OCI-LY3 (cell line): ENCODE data around the gene MAML2.

Source experiments
- H2AFZ ChIP-seq: fragments of 200-600, 300-600 bp; shearing (Covaris generic); 2 replicates; pipeline ENCODE4 v1.6.0; 2014; ENCODE audit warnings: antibody characterized with exemption, low read depth, low read length
- H3K27ac ChIP-seq: fragments of 200-600, 300-600 bp; sonication (generic); 2 replicates; pipeline ENCODE4 v1.5.1; 2014; ENCODE audit warnings: mild to moderate bottlenecking, low read length, moderate library complexity, mixed read lengths
- H3K27me3 ChIP-seq: fragments of 200-600, 300-600 bp; sonication (generic); 2 replicates; pipeline ENCODE4 v1.6.1; 2014; ENCODE audit warnings: low read depth, low read length, mixed read lengths
- H3K36me3 ChIP-seq: fragments of 200-600, 300-600 bp; sonication (generic); replicated peaks from 2 replicates; pipeline ENCODE3; 2014; ENCODE audit warnings: low read depth, low read length, mixed read lengths
- H3K4me1 ChIP-seq: fragments of 300-600, 200-600 bp; sonication (generic); 2 replicates; pipeline ENCODE4 v1.6.1; 2014; ENCODE audit warnings: low read length, mixed read lengths
- H3K4me2 ChIP-seq: fragments of 200-600, 300-600 bp; sonication (generic); 2 replicates; pipeline ENCODE4 v1.6.1; 2014; ENCODE audit warnings: low read length, mixed read lengths
- H3K4me3 ChIP-seq: fragments of 300-600, 200-600 bp; sonication (generic); 2 replicates; pipeline ENCODE4 v1.5.1; 2014; ENCODE audit warnings: antibody characterized with exemption, mild to moderate bottlenecking, low read length, moderate library complexity
- H3K79me2 ChIP-seq: fragments of 300-600, 200-600 bp; shearing (Covaris generic); 2 replicates; pipeline ENCODE4 v1.6.1; 2014; ENCODE audit warnings: mild to moderate bottlenecking, low read length, mixed read lengths
- H3K9ac ChIP-seq: fragments of 300-600, 200-600 bp; shearing (Covaris generic); 2 replicates; pipeline ENCODE4 v1.6.0; 2014; ENCODE audit warnings: mild to moderate bottlenecking, low read length, moderate library complexity
- H3K9me3 ChIP-seq: fragments of 200-600, 300-600 bp; shearing (Covaris generic); 2 replicates; pipeline ENCODE4 v1.6.1; 2014; ENCODE audit warnings: low read length, mixed read lengths; ENCODE audit not compliant: insufficient read depth
- H4K20me1 ChIP-seq: fragments of 200-600, 300-600 bp; sonication (generic); 2 replicates; pipeline ENCODE4 v1.6.1; 2016; ENCODE audit warnings: low read length, mixed read lengths; ENCODE audit not compliant: insufficient read depth
- EZH2phosphoT487 ChIP-seq: fragments of 200-600 bp; shearing (Covaris generic); IDR thresholded peaks from 2 replicates; pipeline ENCODE4 v1.6.1; 2018; ENCODE audit warnings: antibody characterized with exemption, mixed run types, low read depth
- TF ChIP-seq, protein P1 (sequence below): fragments of 200-600, 300-600 bp; sonication (generic); IDR thresholded peaks from 2 replicates; pipeline ENCODE4 v1.5.1; 2014; ENCODE audit warnings: antibody characterized with exemption, low read length, low read depth

MAML2 gene

DNA sequence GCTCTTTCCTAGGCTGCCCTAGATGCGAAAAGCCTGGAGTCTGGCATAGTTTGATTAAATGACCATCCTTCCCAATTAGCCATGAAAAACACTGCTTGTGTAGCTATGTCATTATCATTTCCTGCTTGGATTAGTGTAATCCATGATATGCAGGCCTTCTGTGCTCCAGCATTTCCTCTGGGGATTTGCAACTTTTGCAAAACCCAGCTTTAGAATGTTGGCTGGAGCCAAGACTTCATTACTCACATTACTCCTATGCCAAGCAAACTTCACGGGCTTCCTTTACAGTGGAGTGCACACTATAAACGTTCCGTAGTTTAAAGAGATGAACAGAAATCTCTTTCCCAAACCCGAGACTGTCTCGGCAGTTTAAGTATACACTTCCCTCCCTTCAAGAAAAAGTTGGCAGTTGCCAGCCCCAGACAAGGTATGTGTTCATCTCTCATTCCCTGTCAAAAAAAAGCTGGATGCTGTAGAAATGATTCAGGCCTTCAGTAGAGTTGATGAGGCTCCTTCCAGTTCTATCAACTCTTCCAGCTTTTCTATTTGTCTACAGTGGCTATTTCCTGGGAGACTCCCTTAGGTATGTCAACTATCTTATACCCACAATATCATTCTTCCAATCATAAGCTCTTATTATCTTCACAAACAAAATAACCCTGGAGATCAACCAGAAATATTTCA lies 180.0 kb downstream of the MAML2 start:
- no peaks in the 10 kb centered on the region for H3K79me2 ChIP-seq
- H3K4me2 ChIP-seq: no peak overlapping the region
- no peak overlapping the region for H3K27ac ChIP-seq
- H3K27me3 ChIP-seq: no peaks in the 10 kb centered on the region
- peaks cover under 1% of the 10 kb centered on the region; the same call in 1 of the 2 replicates for H3K4me1 ChIP-seq
- H3K9ac ChIP-seq: no peak overlapping the region
- no peak overlapping the region for H2AFZ ChIP-seq
- no peak overlapping the region for H3K4me3 ChIP-seq
- no peaks in the 10 kb centered on the region for H4K20me1 ChIP-seq
- H3K9me3 ChIP-seq: no peaks in the 10 kb centered on the region
- no peaks in the 10 kb centered on the region for H3K36me3 ChIP-seq
- TF ChIP-seq EZH2phosphoT487: no peak
- TF ChIP-seq, protein P1, sequence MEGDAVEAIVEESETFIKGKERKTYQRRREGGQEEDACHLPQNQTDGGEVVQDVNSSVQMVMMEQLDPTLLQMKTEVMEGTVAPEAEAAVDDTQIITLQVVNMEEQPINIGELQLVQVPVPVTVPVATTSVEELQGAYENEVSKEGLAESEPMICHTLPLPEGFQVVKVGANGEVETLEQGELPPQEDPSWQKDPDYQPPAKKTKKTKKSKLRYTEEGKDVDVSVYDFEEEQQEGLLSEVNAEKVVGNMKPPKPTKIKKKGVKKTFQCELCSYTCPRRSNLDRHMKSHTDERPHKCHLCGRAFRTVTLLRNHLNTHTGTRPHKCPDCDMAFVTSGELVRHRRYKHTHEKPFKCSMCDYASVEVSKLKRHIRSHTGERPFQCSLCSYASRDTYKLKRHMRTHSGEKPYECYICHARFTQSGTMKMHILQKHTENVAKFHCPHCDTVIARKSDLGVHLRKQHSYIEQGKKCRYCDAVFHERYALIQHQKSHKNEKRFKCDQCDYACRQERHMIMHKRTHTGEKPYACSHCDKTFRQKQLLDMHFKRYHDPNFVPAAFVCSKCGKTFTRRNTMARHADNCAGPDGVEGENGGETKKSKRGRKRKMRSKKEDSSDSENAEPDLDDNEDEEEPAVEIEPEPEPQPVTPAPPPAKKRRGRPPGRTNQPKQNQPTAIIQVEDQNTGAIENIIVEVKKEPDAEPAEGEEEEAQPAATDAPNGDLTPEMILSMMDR: no peak

DNA sequence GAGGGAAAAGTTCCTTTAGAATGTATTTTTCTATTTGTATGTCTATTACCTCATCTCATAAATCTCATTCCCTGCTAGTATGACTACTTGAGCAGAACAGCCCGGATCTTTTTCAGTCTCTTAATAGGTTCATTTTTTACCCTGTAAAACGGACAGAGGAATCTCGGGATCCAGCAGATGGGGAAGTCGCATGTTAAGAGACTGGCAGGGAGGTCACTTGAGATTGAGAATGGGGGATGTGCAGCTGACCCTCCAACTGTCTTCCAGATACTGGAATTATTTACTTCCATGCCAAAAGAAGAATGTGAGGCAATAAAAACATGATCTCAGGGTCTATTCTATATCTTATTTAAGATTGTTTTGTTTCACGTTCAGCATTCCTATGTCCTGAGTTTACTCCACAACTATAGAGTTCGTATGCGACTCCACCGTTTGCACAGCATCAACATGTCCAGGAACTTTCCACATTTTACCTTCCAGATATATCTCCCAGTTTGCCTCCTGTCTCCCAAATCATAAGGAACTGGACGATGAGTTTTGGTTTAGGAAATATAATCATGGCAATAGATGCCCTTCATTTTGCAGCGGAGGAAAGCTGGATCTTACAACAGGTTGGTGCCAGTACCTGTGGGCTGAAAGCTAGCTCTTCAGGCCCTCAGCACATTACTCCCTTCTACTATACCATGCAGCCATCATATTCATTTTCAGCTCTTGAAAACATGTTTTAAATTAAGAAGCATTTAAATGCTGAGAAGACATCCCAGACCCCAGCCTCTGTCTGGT lies 181.5 kb downstream of the MAML2 start:
- H3K4me1 ChIP-seq: peaks cover 15% of the 10 kb centered on the region
- H2AFZ ChIP-seq: no peak overlapping the region
- H3K27ac ChIP-seq: no peak overlapping the region

DNA sequence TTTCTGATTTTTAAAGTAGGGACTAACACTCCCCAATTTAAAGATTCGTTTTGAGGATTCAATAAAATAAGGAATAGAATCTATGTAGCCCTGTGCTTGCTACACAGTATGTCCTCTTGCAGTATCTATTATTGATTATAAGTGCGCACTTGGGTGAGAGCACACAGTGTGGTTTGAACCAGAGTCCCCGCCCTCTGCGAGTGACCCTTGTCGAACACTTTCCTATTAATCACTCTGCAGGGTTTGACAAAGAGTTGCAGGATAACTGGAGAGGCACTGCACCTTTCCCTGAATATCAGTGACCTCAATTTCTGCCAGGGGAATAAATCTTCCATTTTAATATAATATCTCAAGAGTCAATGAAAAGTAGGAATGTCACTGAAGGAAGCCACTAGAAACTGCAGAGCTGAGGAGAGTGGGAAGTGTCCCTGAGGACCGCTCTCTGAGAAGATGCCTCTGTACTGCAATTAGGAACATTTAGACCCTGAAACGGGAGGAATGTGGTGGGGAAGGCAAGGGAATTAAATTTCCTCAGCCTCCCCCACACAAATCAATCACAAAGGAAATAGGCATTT lies 182.2 kb downstream of the MAML2 start:
- H3K4me2 ChIP-seq: no peak overlapping the region
- no peaks in the 10 kb centered on the region for H4K20me1 ChIP-seq
- H2AFZ ChIP-seq: no peak overlapping the region
- H3K36me3 ChIP-seq: no peaks in the 10 kb centered on the region
- no peaks in the 10 kb centered on the region for H3K27me3 ChIP-seq
- no peaks in the 10 kb centered on the region for H3K9me3 ChIP-seq
- no peak overlapping the region for H3K27ac ChIP-seq
- TF ChIP-seq, protein P1: no peak
- TF ChIP-seq EZH2phosphoT487: no peak
- 0 out of 2 replicates have a peak, but pooled peaks cover under 1% of the 10 kb centered on the region for H3K79me2 ChIP-seq
- peaks cover 22% of the 10 kb centered on the region for H3K4me1 ChIP-seq
- H3K9ac ChIP-seq: no peak overlapping the region
- H3K4me3 ChIP-seq: no peak overlapping the region

More for the DNA sequence above, 181.5 kb downstream of the MAML2 start:
- Histone ChIP-seq H3K4me2 (no peak overlapping the region), H3K27me3 (no peaks in the 10 kb centered on the region), H3K36me3 (no peaks in the 10 kb centered on the region), H3K9ac (no peak overlapping the region), H4K20me1 (no peaks in the 10 kb centered on the region), H3K79me2 (no peaks in the 10 kb centered on the region), H3K9me3 (no peaks in the 10 kb centered on the region), H3K4me3 (no peak overlapping the region)
- TF ChIP-seq EZH2phosphoT487: no peak
- TF ChIP-seq, protein P1: no peak

DNA sequence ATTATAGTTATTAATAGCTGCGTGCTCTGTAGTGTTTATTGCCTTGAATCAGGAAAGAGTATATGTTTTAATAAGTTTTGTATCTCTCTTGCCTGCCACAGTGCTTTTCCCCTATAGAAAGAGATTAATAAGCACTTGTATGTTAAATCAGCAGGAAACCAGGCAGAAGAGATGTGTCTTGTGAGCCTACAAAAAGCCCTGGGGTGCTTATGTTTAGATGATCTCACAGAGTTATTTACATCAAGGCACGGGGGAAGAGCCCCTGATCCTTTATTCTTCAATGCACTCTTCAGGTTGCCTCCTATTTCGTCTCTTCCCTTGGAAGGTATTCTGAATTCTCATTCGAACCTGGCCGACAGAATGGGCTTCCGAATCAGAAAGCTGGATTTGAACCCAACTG lies 183.0 kb downstream of the MAML2 start:
- peaks cover 28% of the 10 kb centered on the region for H3K4me1 ChIP-seq
- no peaks in the 10 kb centered on the region for H3K36me3 ChIP-seq
- H3K27ac ChIP-seq: no peak overlapping the region
- no peak overlapping the region for H3K4me2 ChIP-seq
- no peaks in the 10 kb centered on the region for H4K20me1 ChIP-seq
- H3K9me3 ChIP-seq: no peaks in the 10 kb centered on the region
- no peaks in the 10 kb centered on the region for H3K27me3 ChIP-seq
- no peak overlapping the region for H3K4me3 ChIP-seq
- peaks cover 7% of the 10 kb centered on the region; the same call in 1 of the 2 replicates for H3K79me2 ChIP-seq
- no peak overlapping the region for H2AFZ ChIP-seq
- TF ChIP-seq EZH2phosphoT487: no peak
- TF ChIP-seq, protein P1: no peak
- no peak overlapping the region for H3K9ac ChIP-seq
